T-helper 2 cell treated with Interferon-gamma antibody and Interleukin-4, amounts not matched to agents 100 ng/mL and 5 ng/mL, for 36 hours (primary cell): ENCODE measurements around the gene FTCD. TPM values are rescaled to one million over a fixed set of nuclear protein-coding genes. Genes with fewer than 3 reads are reported as not detected.

Experiments used
- intact Hi-C: fragments of 100-400 bp; cut with micrococcal nuclease; formaldehyde crosslinking; loops from one replicate; pipeline ENCODE4 v1.15.1; 2023
- total RNA-seq: library from RNA; stranded (reverse); gene quantifications from 2 replicates; pipeline ENCODE4 v1.2.3, GENCODE V29; 2022

The FTCD gene
- total RNA-seq, 1 donor from 2014 or later: 0.25 TPM

DNA sequence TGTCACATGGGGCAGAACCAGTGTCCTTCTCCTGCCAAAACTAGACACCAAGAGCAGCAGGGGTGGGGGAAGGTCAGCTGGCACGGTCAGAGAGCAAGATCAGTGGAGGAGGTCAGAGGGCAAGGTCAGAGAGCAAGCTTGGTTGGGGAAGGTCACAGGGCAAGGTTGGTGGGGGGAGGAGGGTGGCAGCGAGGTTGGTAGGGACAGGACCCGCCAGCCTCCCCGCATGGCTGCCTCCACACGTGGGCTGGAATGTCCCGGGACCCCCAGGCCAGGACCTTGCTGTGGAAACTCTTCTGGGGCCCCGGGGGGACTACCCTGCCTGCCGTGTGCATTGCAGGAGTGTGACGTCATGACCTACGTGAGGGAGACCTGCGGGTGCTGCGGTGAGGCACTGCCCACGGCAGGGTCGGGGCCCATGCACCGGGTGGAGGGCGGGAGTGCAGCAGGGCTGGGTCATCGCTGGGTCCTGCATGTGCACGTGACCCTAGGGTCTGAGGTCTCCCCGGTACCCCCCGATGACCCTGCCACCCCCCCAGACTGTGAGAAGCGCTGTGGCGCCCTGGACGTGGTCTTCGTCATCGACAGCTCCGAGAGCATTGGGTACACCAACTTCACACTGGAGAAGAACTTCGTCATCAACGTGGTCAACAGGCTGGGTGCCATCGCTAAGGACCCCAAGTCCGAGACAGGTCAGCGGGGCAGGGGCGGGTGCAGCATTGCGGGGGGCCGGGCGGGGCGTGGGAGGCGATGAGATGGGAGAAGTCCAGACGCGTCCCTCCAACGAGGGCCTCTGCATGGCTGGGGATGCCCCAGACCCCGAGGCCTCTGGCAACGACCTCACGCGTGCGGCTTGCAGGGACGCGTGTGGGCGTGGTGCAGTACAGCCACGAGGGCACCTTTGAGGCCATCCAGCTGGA is 30.2 kb downstream of the FTCD start:
- intact Hi-C loops: no loop called here

DNA sequence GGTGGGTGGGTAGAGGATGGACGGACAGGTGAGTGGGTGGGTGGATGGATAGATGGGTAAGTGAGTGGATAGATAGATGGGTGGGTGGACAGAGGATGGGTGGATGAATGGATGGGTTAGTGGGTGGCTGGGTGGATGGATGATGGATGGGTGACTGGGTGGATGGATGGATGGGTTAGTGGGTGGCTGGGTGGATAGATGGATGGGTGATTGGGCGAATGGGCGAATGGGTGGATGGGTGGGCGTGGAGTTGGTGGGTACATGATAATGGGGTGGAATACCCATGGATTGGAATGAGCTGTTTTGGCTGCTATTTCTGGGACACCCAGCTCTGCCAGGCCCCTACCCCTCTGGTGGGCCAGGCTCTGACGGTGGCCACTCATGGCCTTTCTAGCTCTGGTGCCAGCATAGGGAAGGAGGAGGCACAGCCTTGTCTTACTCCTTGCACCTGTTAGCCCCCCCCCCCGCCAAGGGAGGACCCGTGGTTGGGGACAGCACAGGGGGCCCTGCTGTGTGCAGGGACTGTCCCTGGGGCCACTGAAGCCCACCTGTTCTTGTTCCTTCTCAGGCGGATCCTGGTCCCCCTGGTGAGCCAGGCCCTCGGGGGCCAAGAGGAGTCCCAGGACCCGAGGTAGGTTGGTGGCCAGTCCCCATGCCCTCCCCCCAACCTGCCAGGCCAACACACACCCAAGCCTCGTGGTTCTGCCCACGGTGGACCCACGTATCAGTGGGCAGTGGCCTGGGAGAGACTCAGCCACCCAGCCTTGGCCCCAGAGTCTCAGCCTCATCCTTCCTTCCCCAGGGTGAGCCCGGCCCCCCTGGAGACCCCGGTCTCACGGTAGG is 31.1 kb downstream of the FTCD start:
- intact Hi-C loops: no loop called here

DNA sequence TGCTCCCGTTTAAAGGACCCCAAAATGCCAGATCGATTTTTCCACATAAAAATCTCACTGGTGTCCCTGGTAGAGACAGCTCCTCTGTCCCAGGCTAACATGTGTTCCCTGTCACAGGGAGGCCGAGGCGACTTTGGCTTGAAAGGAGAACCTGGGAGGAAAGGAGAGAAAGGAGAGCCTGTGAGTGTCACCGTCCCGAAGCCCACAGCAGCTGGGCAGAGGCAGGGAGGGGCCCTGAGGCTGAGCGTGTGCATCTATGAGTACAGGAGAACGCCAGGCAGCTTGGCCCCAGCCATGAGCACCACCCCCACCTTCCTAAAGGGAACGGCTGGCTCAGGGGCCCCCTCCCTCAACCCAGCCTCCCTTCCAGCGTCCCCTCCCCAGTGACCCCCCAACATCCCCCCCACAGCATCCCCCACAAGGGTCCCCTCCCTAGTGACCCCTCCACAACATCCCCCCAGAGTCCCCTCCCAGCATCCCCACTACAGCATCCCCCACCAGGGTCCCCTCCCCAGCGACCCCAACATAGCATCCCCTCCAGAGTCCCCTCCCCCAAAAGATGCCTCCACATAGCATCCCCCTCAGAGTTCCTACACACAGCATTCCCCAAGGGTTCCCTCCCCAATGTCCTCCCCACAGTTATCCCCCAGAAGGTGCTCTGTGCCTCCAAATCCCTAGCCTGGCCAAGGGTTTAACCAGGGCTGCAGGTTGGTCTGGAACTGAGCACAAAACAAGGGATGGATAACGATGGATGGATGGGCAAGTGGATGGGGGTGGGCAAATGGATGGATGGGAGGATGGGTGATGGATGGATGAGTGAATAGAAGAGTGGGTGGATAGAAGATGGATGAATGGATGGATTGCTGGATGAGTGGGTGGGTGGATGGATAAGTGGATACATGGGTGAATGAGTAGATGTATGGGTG is 32.4 kb downstream of the FTCD start:
- intact Hi-C loops: no loop called here

- intact Hi-C loops: no loop called here
Measured at GRCh38 chr21:46122237-46122671, 33.1 kb downstream of the FTCD start.

DNA sequence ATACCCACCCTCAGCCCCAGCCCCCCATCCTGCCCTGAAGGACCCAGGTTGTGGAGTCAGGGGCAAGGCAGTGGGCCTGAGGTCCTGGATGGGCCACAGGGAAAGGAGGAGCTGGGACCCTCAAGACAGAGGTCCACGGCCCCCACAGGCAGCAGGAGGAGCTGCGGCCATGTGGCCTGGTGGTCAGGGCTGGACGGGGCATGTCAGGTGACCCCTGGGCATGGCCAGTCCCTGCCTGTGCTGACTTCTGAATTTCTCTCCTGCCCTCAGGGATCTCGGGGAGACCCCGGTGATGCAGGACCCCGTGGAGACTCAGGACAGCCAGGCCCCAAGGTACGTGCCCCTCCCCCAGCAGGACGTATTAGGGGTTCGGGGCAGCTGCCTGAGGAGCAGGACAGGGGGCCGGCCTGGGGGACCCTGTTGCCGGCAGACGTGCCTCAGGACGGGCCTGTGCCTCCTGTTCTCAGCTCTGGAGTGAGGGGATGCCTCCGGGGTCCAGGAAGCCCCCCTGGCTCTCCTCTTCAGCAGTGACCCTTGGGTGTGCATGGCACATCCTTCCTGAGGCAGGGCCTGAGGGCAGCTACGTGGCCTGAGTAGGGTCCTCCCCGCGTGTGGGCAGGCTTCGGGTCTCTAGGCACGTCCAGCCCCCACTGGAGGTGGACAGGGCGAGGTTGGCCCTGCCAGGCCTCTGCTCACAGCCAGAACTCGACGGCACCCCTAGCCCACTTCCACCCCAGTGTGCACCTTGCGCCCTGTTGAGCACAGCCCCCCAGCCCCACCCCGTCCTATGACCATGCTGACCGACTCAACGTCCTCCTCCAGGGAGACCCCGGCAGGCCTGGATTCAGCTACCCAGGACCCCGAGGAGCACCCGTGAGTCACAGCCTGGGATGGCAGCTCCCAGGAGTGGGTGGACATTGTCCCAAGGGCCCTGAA is 33.8 kb downstream of the FTCD start:
- intact Hi-C loops: no loop called here

- intact Hi-C loops: no loop called here
Measured at GRCh38 chr21:46120301-46121285, 34.8 kb downstream of the FTCD start.

- intact Hi-C loops: no loop called here
Measured at GRCh38 chr21:46119637-46120271, 35.6 kb downstream of the FTCD start.

DNA sequence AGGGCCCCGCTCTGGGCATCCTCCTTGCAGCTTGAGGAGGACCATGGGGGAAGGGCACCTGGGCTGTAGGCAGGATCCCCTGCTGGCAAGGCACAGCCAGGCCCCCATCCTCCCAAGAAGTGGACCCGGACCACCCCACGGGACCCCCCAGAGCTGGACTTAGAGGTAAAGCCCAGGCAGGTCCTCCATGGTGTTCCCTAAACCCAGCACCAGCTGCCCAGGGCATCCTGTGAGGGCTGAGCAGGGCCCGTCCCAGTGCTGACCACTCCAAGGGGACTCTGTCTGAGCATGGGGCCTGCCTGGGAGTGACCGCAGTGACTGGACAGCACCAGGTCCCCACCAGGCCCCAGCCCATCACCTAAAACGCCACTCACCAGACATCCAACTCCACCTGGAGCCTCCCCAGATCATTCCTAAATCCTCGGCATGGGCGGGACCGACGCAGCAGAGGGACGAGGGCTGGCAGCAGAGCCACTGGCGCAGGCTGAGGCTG is 36.2 kb downstream of the FTCD start:
- intact Hi-C loops: no loop called here

- intact Hi-C loops: no loop called here
Measured at GRCh38 chr21:46118316-46119143, 36.8 kb downstream of the FTCD start.

DNA sequence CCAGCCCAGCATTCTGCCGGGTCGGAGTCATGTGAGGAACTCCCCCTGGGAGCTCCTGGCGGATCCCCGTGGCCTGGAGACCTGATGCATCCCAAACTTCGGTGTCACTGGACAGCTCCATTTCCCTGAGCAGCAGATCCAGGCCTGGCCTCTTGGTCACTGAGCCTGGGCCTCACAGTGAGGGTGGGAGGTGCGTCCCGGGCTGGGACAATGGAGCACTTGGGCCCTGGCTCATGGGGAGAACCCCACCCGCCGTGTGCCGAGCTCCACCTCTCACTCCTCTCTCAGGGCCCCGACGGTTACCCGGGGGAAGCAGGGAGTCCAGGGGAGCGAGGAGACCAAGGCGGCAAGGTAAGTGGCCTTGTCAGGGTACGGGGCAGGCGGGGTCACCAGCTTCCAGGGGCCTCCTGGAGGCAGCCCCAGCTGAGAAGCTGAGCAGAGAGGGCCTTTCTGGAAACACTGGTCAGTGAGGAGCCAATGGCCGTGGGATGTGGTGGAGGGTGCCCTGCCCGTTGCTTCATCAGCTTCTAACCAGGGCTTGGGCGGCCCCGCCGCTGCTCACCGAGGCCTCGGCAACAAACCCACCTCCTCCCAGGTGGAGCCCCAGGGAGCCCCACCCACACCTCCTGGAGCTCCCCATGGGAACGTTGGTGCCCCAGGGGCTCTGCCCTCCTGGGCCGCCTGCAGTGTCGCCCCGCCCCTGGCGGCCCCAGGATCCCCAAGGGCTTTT is 37.6 kb downstream of the FTCD start:
- intact Hi-C loops: no loop called here

- intact Hi-C loops: no loop called here
Measured at GRCh38 chr21:46116776-46117585, 38.4 kb downstream of the FTCD start.

DNA sequence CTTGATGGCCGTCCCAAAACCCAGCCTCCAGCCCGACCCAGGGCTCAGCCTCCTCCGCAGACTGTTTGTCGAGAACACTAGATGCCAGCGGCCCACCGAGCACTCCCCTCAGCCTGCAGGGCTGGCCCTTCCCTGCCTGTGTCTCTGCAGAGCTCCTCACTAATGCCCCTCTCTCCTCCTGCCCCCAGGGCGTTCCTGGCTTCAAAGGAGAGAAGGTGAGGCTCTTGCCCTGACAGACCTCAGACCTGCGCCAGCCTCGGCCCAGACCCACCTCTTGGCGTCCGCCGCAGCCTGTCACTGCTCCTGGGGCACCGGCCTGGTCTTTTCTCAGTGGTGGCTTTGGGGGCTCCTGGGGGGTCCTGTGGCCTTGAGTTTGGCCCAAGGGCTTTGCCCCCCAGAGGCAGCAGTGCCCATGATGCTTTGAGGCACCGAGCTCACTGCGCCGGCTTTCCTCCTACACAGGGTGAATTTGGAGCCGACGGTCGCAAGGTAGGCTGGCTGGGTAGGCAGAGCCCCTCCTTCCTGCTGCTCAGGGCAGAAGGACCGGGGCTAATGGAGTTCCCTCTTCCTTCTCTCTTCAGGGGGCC is 39.1 kb downstream of the FTCD start:
- intact Hi-C loops: no loop called here

GRCh38 chr21:46115441-46116188 is 39.8 kb downstream of the FTCD start:
- intact Hi-C loops: no loop called here

- intact Hi-C loops: no loop called here
Measured at GRCh38 chr21:46114963-46115362, 40.4 kb downstream of the FTCD start.
